ENCODE measurements around the gene ACTN2. TPM values are rescaled to one million over a fixed set of nuclear protein-coding genes. Genes with fewer than 3 reads are reported as not detected.
"Not testable (repeated sequence)": the region's sequence is repeated elsewhere in the genome, so short reads cannot be mapped to it uniquely, and the experiment has no call there.

Gene ACTN2
- total RNA-seq, 1 experiment from 2014 or later = not detected

- POLR2A ChIA-PET (ENCODE audit: unreplicated experiment) = no interaction called here
- DNase-seq (no peak), ATAC-seq (no peak)
- no peaks in the 10 kb centered on the region for H3K9me2 ChIP-seq (replicated peaks; ENCODE audit: low read length)
- H3K27me3 ChIP-seq (ENCODE audit: low read length) = peaks cover 46% of the 10 kb centered on the region
- H3K36me3 ChIP-seq (ENCODE audit: low read depth, low read length) = no peaks in the 10 kb centered on the region
- no TSS peak for BruUV-seq (replicated peaks)
- H3K4me3 ChIP-seq (ENCODE audit: low read length) = no peak overlapping the region
- H4K20me1 ChIP-seq (ENCODE audit: low read length) = no peaks in the 10 kb centered on the region
- H3K4me2 ChIP-seq (ENCODE audit: low read length) = no peak overlapping the region
- CTCF ChIA-PET = no interaction called here
- TF ChIP-seq CTCF (conservative IDR thresholded peaks at IDR 0.05; ENCODE audit: low read depth, low read length) (no peak), EZH2phosphoT487 (IDR thresholded peaks at IDR 0.05; ENCODE audit: borderline replicate concordance, low read length) (no peak), EZH2 (IDR thresholded peaks at IDR 0.05; ENCODE audit: low read length, unreplicated experiment) (no peak)
- no peaks in the 10 kb centered on the region for H3K9me3 ChIP-seq (ENCODE audit: low read length)
- no peaks in the 10 kb centered on the region for H3K4me1 ChIP-seq (ENCODE audit: insufficient read depth, low read length)
- intact Hi-C loops (cut with micrococcal nuclease) = no loop called here
- no peak overlapping the region for H2AFZ ChIP-seq (ENCODE audit: low read length)
- no peak overlapping the region for H3K27ac ChIP-seq (ENCODE audit: low read length)
- no peak overlapping the region for H3K9ac ChIP-seq (ENCODE audit: low read length)
- H3F3A ChIP-seq (ENCODE audit: low read length, unreplicated experiment) = no peaks in the 10 kb centered on the region
- no peaks in the 10 kb centered on the region for H3K79me2 ChIP-seq (ENCODE audit: low read length)
These were observed 22.4 kb upstream of the ACTN2 start for GRCh38 chr1:236663934-236664333.

GRCh38 chr1:236668909-236669308 lies 17.4 kb upstream of the ACTN2 start:
- DNase-seq; H3K9ac ChIP-seq (ENCODE audit: low read length); H3K9me3 ChIP-seq (ENCODE audit: low read length); H2AFZ ChIP-seq (ENCODE audit: low read length); BruUV-seq (replicated peaks); H3K79me2 ChIP-seq (ENCODE audit: low read length); H3K4me3 ChIP-seq (ENCODE audit: low read length); H3K4me2 ChIP-seq (ENCODE audit: low read length); CTCF ChIA-PET; H3K36me3 ChIP-seq (ENCODE audit: low read depth, low read length); H3K4me1 ChIP-seq (ENCODE audit: insufficient read depth, low read length); POLR2A ChIA-PET (ENCODE audit: unreplicated experiment); H3K27ac ChIP-seq (ENCODE audit: low read length); H4K20me1 ChIP-seq (ENCODE audit: low read length); H3F3A ChIP-seq (ENCODE audit: low read length, unreplicated experiment); intact Hi-C loops (cut with micrococcal nuclease); H3K9me2 ChIP-seq (replicated peaks; ENCODE audit: low read length); ATAC-seq: not testable (repeated sequence)
- peaks cover 55% of the 10 kb centered on the region for H3K27me3 ChIP-seq (ENCODE audit: low read length)

- ChIA-PET CTCF (no interaction called here), POLR2A (ENCODE audit: unreplicated experiment) (no interaction called here)
- Histone ChIP-seq H3F3A (ENCODE audit: low read length, unreplicated experiment) (no peaks in the 10 kb centered on the region), H3K27me3 (ENCODE audit: low read length) (peaks cover 53% of the 10 kb centered on the region), H3K9me2 (replicated peaks; ENCODE audit: low read length) (no peaks in the 10 kb centered on the region), H3K27ac (ENCODE audit: low read length) (no peak overlapping the region), H3K36me3 (ENCODE audit: low read depth, low read length) (no peaks in the 10 kb centered on the region), H3K4me1 (ENCODE audit: insufficient read depth, low read length) (no peaks in the 10 kb centered on the region), H3K4me2 (ENCODE audit: low read length) (no peak overlapping the region), H3K9ac (ENCODE audit: low read length) (no peak overlapping the region), H3K9me3 (ENCODE audit: low read length) (no peaks in the 10 kb centered on the region), H2AFZ (ENCODE audit: low read length) (no peak overlapping the region), H3K4me3 (ENCODE audit: low read length) (no peak overlapping the region), H3K79me2 (ENCODE audit: low read length) (no peaks in the 10 kb centered on the region), H4K20me1 (ENCODE audit: low read length) (no peaks in the 10 kb centered on the region)
- no peak for TF ChIP-seq EZH2 (IDR thresholded peaks at IDR 0.05; ENCODE audit: low read length, unreplicated experiment)
- DNase-seq (no peak), ATAC-seq (no peak)
- BruUV-seq (replicated peaks) = no TSS peak
- intact Hi-C loops (cut with micrococcal nuclease) = no loop called here
These were observed 16.2 kb upstream of the ACTN2 start for GRCh38 chr1:236670060-236670459.

- ChIA-PET POLR2A (ENCODE audit: unreplicated experiment) (no interaction called here), CTCF (no interaction called here)
- H4K20me1 ChIP-seq (ENCODE audit: low read length) = no peaks in the 10 kb centered on the region
- TF ChIP-seq EZH2phosphoT487 (IDR thresholded peaks at IDR 0.05; ENCODE audit: borderline replicate concordance, low read length) = no peak
- TF ChIP-seq EZH2 (IDR thresholded peaks at IDR 0.05; ENCODE audit: low read length, unreplicated experiment) = no peak
- TF ChIP-seq CTCF (conservative IDR thresholded peaks at IDR 0.05; ENCODE audit: low read depth, low read length) = no peak
- H3K4me2 ChIP-seq (ENCODE audit: low read length) = no peak overlapping the region
- no peak overlapping the region for H3K9ac ChIP-seq (ENCODE audit: low read length)
- no peaks in the 10 kb centered on the region for H3K36me3 ChIP-seq (ENCODE audit: low read depth, low read length)
- H3F3A ChIP-seq (ENCODE audit: low read length, unreplicated experiment) = no peaks in the 10 kb centered on the region
- ATAC-seq (no peak), DNase-seq (no peak)
- H3K27ac ChIP-seq (ENCODE audit: low read length) = no peak overlapping the region
- no peak overlapping the region for H2AFZ ChIP-seq (ENCODE audit: low read length)
- no peaks in the 10 kb centered on the region for H3K4me1 ChIP-seq (ENCODE audit: insufficient read depth, low read length)
- peaks cover 64% of the 10 kb centered on the region for H3K27me3 ChIP-seq (ENCODE audit: low read length)
- intact Hi-C loops (cut with micrococcal nuclease) = no loop called here
- H3K9me3 ChIP-seq (ENCODE audit: low read length) = no peaks in the 10 kb centered on the region
- no peaks in the 10 kb centered on the region for H3K79me2 ChIP-seq (ENCODE audit: low read length)
- H3K4me3 ChIP-seq (ENCODE audit: low read length) = no peak overlapping the region
- no peaks in the 10 kb centered on the region for H3K9me2 ChIP-seq (replicated peaks; ENCODE audit: low read length)
- BruUV-seq (replicated peaks) = no TSS peak
These were observed 12.9 kb upstream of the ACTN2 start for GRCh38 chr1:236673289-236673919.

Measured in PC-3 (cell line).